Hematopoietic multipotent progenitor cell treated with erythropoietin and hydrocortisone succinate and interleukin-3 and kit ligand, for 6 days (in vitro differentiated cells): ENCODE data around the gene SLC8A3.

Experiments used
- DNase-seq: peaks from one replicate; pipeline ENCODE4 v3.0.0-alpha.2; 2015

Gene SLC8A3

DNA sequence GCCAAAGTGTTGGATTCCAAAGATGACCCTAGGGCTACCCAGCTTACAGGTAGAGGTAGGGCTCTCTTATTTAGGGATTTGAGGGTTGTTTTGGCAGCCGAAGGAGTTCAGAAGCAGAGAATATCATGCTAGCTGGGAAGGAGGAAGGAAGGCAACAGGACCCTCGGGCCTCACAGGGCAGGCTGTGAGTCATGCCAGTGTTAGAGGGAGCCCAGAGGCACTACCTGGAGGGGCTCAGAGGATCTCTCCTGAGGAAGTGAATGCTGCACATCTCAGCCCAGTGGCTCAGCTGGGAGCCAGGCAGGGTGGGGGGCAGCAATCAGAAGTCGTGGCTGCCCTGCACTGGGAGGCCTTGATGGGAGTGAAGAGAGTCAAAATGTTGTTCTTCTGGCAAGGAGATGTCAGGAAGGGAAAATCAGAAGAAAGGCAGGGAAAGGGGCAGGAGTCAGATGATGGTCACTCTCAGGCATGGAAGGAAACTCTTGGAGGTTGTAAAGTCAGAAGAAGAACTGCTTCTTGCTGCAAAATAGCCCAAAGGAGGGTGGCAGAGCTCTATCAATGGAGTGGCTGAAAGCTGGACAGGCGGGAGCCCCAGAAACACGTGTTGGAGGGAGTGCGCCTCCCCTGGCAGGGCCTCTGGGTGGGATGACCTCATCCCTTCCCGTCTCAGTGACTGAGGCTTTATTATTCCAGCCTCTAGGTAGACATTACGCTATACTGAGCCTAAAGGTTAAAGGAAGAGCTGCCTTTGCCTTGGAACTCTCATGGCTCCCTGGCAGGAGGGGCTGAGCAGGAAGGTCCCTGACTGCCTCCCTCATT is 168.2 kb downstream of the SLC8A3 start:
- no peak for DNase-seq

DNA sequence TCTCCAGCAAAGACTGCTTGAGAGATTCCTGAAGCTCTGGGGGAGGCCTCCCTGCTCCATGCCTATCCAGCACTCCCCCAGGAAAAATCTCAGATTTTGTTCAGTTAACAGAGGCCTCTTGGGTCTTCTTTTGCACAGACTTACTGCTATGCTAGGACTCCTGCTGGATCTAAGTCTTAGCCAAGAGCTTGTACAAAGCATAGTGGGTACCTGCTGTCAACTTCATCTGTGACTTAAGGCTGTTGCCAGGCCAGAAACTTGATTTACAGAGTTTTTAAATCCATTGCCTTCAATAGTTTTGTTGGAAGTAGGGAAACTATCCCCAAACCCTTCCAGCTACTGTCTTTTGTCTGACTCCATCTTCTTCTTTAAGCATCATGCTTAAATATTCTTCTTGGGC is 169.1 kb downstream of the SLC8A3 start:
- no peak for DNase-seq

DNA sequence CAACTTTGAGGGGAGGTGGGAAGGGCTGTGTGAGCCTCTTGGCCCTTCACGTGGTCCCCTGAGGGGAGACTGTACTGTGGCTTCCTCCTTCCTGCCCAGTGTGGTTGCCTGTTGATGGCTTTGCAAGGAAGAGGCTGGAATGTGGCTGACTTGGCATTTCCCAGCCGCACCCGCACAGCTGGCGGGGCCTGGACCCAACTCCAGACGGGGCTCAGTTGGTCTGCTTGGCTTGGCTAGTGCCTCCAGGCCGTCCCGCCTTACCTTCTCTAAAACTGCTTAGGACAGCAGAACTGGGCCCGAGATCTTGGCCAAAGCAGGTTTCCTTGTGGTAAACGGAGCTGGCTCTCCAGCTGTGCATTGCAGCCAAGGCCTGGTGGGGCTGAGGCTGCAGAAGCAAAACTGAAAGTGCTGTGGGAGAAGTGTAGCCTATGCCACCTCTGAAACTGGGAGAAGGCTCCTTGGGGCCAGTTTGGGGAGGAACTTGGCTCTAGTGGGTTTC is 170.0 kb downstream of the SLC8A3 start:
- DNase-seq, result peak; percentile 10

DNA sequence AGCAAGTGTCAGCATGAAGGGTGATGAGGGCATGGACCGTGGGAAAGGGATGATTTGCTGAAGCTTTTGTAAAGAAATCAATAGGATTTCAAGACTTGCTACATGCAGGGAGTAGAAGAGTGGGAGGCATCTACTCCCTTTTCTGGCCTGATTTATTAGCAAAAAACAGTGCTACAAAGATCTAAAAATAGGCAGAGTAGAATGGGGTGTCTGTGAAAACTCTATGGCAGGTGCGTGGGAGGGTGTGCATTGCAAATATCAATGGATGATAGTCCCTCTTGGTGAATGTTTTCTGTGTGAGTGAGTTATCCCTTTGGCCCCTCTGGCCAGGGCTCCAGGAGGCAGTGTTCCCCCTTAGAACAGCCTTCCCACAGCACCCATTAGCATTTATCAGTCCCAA is 170.5 kb downstream of the SLC8A3 start:
- DNase-seq, result no peak

DNA sequence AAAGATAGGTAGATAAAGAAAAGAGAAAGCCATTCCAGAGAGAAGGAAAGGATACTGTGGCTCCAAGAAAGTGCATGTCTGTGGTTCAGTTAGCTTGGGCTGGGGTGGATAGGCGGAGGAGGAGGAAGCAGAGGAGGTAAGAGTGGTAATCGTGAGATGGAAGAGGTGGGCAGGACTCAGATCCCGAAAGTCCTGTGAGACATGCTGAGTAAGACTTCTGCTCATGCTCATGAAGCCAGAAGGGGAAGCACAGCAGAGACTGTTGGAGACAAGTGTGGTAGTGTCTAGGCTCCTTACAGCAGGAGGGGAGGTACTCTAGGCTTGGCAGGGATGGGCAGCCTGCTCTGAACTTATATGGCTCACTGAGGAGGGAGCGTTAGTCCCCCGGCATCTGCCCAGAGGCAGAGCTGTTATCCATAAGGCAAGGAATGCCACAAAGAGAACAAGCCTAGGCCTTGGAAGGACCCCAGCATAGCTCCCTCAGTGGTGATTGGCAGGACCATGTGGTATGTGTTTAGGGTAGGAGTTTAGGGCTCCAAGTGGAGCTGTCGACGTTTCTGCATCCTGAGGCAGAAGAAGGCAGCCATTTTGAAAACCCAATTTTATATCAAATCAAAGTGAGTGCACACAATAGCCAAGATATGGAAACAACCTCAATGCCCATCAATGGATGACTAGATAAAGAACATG is 174.2 kb downstream of the SLC8A3 start:
- DNase-seq, result no peak

DNA sequence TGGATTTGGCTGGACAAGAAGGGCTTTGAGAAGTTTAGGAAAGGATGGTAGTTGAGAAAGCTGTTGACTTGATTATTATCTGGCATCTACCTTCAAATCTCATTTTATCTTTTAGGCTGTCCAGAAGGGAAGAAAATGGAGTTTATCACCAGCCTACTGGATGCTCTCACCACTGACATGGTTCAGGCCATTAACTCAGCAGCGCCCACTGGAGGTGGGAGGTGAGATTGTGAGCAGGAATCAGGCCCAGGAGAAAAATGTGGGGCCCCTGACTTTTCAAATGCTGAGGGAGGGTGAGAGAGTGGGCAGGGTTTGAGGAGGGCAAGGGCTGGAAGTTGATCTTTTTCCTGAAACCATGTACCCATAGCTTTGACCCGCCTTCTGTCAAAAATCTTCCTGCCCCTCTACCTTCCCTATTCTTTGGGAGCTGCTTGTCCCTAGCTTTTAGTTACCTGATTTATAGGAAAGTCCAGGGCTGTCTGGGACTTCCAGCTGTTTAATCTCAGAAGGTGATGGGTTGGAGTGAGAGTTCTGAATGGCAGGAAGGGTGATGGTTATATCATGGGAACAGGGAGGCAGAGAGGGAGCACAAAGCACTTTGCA is 175.4 kb downstream of the SLC8A3 start:
- DNase-seq, result peak; percentile 68

DNA sequence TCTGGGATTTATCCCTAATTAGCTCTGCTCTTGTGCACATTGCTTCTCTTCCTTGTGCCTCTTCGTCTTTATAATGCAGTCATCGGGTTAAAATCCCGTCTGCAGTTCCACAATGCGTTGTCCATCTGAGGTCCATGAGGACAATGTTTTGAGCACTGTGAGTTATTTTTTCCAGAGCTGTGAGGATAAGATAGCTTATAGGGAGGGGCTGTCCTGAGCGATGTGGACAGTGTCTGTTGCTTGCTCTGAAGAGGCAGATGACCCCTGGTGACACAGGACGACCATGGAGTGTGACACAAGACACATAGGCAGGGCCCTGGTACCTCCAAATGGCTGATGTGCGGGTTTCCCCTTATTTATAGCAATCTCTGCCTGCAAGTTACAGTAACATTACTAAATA is 177.0 kb downstream of the SLC8A3 start:
- no peak for DNase-seq

DNA sequence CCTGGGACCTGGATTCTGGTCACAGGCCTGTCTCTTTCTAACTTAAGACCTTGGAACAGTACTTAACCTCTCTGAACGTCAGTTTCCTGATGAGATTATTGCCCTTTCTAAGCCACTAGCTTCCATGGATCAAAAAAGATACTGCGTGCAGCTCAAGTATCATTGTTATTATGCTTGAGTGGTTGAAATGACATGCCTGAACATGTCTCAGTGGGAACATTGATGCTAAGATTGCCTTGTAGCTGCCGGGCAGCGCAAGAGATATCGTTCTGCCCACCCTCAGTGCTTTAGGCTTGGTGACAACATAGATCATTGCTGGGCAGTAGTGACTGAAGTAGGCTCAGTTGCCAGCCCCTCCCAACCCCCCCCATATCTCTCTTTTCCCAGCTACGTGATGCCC is 177.7 kb downstream of the SLC8A3 start:
- no peak for DNase-seq

DNA sequence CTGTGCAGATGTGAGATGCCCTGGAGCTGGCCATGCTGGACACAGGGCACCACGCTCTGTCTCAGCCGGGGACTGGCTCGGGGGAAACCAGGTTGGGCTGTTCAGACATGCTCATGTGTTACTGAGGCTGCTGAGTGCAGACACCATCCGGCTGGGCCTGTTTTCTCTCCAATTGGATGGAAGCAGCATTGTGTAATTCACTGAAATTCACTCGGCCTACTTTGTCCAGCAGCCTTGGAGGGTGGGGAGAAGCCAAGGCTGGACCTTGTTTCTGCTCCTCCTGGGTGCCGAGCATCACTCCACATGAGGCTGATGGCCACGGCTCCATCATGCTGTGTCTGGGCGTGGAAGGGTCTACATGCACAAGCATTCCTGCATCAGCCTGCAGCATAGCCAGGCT is 178.8 kb downstream of the SLC8A3 start:
- no peak for DNase-seq

DNA sequence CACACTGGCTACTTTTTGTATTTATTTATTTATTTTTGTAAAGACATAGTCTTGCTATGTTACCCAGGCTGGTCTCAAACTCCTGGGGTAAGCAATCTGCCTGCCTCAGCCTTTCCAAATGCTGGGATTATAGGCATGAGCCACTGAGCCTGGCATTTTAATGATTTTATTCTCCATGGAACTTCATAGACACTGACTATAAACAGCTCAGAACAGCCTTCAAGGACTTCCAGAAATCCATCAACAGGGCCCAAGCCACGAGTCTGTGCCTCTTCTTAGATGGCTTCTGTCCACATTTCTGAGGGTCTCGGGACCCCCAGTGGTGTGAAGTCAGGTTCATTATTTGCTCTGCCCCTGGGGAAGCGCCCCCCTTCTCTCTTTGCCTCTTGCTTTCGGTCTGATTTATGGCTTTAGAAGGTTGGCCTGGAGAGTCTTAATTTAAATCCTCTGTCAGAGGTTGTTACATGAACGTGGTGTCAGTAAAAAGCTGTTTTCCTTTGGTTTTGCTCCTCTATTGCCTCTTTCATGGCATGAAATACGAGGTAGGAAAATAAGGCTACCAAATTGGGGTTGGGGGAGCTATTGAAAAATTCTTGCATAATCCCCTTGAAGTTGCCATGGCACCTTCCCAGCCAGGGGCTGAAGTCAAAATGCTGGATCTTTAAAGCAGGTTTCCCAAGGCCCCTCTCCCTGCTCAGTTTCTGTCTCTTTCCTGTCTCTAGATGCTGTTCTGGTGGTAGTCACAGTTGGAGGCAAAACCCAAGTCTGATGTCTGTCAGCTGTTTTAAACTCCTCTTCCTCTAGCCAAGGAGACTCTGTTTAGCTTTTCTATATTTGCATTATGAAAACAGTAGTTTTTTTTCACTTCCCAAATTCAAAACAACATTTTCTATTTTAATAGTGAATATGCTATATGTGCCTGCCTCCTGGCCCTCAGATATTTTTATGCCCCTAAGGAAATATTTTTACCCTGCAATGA is 180.2 kb downstream of the SLC8A3 start:
- DNase-seq, result no peak

DNA sequence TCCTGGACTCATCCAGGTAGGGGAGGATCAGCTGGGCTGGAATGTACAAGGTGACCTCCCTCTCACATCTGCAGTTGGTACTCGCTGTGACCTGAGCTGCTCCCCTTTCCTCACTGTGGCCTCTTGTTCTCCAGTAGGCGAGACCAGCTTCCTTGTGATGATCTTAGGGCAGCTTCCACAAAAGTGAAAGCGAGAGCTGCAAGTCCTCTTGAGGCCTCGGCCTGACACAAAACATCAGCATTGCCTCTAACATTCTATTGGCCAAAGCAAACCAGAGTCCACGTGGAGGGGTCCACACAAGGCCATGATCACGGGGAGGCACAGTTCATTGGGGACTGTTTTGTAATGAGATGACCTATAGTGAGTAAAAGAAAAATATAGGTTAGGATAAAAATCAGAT is 182.1 kb downstream of the SLC8A3 start:
- no peak for DNase-seq

DNA sequence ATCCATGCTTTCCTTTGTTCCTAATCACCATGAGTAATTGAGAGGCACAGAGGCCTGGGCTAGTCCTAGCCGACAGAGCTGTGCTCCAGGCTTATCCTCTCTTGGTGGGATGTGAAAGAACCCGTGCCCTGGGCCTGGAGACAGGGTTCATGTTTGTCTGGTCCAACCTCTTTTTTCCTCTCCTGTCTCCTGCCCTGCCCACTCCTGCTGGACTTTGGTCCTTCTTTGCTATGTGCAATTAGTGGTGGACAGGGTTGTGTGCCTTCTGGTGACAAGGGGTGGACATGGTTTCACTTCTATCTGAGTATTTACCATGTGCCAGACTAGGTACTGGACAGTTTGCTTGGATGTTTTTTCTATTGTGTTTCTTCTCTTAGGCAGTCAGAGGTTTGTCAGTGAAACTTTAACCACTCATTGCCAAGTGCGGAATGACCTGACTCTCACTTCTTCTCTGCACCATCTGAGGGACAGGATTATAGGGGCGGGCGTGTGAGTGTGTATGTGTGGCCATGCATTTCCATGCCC is 183.4 kb downstream of the SLC8A3 start:
- no peak for DNase-seq

DNA sequence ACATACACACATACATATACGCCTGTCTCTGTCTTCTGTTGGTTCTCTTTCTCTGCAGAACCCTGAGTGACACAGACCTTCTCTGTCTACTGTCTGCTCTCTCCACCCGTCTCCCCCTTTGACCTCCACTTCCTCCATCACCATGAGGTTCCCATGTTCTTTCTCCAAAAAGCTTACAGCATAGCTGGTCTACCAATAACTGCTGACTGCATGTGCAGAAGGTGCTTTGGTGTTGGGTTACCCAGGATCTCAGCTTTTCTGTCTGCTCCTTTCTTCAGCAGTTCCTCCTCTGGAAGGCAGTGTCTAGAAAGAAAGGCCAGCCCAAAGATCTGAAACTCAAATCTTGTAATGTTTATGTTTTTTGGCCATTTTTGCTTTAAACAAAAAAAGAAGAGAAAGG is 184.0 kb downstream of the SLC8A3 start:
- DNase-seq, result no peak

DNA sequence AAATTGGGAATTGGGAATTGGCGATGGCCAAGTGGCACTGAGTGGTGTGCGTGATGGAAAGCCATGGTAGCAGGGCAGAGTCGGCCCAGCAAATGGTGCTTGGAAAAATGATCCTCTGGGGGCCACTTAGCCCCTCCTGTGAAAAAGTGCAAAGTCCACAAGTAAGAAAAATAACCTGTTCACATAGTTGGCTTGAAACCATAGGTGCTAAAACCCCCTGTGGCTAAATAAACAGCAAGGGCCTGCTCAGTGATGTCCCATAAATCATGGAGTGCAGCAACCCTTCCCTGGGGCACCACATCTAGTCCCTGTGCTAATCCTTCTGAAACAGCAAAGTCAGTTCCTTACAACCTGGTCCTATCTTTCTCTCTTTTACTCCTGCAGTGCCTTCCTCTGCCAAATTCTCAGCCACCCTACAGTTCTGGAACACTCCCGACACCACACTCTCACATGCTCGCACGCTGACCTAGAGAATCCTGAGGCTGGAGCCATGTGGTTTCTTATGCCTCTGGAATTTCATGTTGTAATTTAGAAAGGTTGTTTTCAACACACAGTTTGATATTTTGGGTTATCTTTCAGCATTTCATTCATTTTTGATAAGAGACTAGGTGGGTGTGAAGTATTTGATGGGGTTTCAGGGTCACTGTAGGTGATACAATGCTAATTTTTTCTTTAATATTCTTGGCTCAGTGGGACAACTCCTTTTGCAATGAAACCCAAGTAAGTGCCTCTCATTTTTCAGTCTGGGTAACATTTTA is 186.0 kb downstream of the SLC8A3 start:
- DNase-seq, result no peak

DNA sequence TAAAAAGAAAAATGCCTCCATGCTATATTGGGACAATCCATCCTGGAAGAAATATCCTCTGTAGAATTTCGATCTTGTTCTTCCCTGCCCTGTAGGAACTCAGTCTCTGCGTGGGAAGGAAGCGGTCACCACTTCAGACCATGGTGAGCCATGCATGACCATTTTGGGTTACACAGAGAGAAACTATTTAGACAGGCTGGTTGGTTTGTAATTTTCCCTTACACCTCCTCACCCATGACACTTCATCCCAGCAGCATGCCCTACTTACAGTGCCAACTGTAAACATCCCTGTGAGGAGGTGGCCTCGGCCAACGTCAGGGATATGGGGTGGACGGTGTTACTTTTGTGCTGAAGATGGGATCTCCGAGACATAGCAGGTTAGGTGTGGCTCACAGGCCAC is 188.2 kb downstream of the SLC8A3 start:
- DNase-seq, result no peak

DNA sequence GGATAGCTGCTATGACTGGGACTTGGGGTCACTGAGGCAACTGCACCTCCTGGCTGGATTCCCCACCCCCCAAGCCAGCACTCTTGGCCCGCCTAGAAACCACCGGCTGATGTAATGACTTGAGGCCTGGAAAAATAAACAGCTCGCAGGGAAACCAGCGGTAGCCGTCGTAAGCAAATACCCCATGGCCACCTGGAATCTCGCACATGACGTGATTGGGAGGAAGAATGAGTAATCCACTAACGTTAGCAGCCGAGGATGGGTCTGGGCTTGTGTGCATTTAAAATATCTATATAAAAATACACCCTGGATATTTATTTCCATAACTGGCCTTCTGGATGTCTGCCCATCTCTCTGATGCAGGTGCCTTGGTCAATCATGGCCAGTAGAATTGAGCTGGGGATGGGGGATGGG is 189.5 kb downstream of the SLC8A3 start:
- no peak for DNase-seq

DNA sequence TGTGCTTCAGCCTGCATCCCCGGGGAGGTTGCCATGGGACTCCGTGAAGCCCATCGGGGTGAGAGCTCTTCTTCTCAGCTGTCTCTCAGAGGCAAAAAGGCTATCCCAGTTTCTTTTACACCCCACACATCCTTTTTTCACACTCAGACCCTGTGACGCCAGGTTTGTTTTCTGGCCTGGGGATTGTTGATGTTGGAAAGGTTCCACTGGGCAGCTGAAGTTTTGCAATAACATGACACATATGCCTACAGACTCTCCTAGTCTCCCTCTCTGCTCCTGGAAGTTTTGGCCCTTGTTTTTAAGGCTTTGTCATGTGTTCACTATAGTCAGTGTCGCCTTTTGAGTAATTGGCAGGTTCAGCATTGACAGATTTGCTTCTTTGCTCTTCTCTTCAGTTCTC is 190.9 kb downstream of the SLC8A3 start:
- no peak for DNase-seq

DNA sequence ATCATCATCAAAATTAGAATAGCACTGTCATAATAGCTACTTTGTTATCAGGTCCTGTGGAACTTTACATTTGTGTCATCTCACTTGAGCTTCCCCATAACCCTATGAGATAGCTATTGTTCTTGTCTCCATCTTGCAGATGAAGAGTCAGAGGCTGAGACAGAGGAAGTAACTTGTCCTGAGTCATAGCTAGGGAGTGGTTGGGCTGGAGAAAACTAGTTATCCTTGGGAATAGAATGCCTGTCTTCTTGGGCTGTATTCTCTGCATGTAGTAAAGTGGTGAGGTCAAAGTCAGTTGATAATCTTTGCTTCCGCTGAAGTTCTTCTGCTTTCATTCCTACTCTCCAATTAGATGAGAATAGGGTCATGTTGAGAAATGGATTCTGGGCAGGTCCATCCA is 192.5 kb downstream of the SLC8A3 start:
- DNase-seq, result no peak
